MV-4-11 (cell line): ENCODE measurements around the gene TRPM7.
A peak's percentile ranks its signal among the peaks of the same experiment; 100 is the strongest.
"Not testable (repeated sequence)": the region's sequence is repeated elsewhere in the genome, so short reads cannot be mapped to it uniquely, and the experiment has no call there.

Experiments used
- DNase-seq: peaks from one replicate; lab custom pipeline; 2025; lab: John Stamatoyannopoulos, UW

Gene TRPM7, protein sequence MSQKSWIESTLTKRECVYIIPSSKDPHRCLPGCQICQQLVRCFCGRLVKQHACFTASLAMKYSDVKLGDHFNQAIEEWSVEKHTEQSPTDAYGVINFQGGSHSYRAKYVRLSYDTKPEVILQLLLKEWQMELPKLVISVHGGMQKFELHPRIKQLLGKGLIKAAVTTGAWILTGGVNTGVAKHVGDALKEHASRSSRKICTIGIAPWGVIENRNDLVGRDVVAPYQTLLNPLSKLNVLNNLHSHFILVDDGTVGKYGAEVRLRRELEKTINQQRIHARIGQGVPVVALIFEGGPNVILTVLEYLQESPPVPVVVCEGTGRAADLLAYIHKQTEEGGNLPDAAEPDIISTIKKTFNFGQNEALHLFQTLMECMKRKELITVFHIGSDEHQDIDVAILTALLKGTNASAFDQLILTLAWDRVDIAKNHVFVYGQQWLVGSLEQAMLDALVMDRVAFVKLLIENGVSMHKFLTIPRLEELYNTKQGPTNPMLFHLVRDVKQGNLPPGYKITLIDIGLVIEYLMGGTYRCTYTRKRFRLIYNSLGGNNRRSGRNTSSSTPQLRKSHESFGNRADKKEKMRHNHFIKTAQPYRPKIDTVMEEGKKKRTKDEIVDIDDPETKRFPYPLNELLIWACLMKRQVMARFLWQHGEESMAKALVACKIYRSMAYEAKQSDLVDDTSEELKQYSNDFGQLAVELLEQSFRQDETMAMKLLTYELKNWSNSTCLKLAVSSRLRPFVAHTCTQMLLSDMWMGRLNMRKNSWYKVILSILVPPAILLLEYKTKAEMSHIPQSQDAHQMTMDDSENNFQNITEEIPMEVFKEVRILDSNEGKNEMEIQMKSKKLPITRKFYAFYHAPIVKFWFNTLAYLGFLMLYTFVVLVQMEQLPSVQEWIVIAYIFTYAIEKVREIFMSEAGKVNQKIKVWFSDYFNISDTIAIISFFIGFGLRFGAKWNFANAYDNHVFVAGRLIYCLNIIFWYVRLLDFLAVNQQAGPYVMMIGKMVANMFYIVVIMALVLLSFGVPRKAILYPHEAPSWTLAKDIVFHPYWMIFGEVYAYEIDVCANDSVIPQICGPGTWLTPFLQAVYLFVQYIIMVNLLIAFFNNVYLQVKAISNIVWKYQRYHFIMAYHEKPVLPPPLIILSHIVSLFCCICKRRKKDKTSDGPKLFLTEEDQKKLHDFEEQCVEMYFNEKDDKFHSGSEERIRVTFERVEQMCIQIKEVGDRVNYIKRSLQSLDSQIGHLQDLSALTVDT (N-terminal part only)

DNA sequence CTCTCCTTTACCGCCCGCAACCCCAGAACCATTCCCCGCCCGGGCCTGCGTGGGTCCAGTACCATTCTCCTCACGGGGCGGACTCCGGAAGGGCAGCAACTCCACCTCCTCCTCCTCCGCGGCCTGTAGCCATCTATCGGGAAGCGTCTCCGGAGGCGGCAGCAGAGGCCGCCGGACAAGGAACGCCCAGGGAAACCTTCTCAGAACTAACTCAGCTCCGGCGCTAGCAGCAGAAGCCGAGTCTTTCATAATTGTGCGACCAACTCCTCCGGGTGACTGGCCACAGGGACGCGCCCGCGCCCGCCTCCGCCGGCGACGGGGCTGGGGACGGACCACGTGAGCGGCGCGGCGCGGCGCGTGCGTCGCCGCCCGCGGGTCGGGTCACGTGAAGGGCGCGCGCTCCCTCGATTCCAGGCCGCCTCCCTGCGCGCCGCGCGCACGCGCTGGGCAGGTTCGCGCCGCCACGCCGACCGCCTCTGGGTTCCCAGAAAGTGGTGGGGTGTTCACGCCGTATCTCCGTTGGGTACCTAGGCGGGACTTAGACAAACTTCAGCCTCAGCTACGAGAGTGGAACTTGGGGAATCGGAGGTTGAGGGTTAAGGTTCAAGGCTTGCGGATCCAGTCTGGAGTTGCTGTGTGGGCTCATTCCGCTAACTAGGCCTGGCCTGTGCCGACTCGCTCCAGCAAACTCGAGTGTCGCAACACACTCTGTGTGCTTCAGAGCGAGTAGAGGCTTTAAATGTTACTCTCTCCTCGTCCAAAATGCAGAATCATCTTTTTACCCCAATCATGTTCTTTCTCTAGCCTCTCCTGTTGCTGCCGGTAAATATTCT, at the start of gene TRPM7:
Gene TRPM7 (minus strand): TSS at position 329 of the 833 bp plus-strand sequence. CDS start 264 bp downstream, at position 65.
- peak; percentile 85 for DNase-seq

DNA sequence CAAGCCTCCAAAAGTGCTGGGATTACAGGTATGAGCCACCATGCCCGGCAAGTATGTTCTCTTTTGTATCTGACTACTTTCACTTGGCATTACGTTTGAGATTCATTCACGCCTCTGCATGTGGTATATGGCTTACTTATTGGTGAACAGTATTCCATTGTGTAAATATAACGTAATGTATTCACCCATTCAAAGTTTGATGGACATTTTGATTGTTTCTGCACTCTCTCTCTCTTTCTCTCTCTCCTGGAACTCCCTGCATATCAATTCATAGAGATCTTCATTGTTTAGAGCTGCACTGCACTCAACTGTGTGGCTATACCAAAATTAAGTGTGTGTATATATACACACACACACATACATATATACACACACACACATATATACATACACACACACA, 48.6 kb upstream of the TRPM7 start:
- DNase-seq = no peak

DNA sequence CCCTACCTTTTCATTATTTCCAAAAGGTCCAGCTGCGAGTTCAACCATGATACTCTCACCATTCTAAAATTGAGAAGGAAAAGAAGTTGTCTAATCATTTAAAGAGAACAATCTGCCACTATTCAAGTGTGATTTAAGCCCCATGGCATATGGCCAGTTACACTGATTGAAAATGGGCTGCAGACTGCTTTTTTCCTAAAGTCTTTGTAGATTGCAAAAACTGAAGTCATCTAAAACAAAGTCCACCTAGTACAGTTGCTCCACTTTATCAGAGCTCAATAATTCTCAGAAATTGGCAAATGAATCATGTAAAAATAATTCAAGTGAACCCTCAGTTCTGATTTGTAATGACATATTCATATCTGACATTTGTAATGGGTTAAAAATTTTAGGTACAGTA, 39.7 kb upstream of the TRPM7 start:
- no peak for DNase-seq

DNA sequence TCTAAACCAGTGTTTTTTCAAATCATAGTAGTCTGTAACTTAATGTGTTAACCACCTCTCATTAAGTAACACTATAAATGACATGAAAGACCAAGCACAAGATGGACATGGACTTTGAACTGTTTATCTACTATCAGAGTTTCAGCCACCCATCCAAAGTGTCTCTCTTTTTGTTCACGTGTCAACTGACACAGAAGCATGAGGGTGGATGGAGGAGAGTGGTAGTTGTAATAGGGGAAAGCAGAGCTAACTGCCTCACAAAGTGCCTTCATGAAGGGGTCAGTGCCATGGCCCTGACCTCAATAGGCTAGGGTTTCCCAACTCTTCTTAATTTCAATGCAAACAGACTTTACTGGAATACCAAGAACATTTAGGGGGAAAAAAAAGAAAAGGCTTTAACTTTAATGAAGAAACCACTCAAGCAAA, 32.1 kb upstream of the TRPM7 start:
- DNase-seq = no peak

DNA sequence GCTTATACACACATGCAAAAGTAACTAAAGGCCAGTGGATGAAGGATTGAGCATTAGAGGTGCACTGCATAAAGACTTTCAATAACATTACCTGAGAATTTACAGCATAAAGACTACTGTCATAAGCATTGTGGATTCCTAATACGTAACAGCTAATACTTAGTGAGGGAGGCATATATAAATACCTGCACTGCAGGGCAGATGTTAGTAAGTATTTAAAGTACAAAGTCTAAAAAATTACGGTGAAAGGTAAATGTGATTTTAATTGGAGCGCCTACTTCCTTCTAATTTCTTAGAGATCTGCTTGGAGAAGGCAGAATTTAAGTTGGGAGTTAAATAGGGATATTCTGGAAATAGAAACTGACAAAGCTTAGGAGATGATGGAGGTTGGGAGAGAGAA, 25.4 kb upstream of the TRPM7 start:
- DNase-seq = no peak

DNA sequence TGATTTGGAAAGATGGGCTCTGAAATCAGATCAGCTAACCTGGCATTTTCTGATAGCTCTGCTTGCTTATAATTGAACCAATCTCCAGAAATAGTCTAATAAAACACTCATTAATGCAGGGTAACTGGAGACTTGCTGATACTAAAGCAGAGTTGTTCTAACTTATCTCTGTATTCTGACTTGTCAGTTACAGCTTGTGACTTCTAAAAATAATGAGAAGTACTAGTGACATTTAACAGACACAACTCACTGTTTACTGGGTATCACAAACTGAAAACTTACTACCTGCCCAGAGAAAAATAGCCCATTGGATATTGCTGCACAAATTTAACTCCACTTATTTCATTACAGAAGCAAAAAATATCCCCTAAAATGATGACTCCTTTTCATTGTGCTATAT, 24.0 kb upstream of the TRPM7 start:
- DNase-seq = no peak

DNA sequence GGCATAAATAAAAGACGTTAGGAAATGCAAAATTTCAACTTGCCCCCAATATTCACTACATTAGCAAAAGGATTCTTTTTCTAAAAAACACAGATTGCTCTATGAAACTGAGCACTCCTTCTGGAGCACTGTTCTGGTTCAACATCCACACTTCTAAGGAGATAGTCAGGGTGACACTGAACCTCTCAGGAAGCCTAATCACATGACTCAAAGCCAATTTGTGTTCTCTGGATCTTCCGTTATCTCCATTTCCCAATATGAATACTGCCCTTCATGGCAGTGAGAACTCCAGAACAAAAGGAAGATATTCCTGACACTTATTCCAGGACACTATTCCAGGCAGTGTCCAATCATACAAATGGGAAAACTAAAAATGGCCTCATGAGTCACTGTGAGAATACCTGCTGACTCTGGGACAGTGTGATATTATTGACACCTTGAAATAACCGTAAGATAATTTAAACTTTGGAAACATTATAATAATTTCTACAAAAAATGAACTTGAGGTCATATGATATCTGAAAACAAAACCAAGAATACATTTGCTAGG, 21.4 kb upstream of the TRPM7 start:
- DNase-seq = no peak

DNA sequence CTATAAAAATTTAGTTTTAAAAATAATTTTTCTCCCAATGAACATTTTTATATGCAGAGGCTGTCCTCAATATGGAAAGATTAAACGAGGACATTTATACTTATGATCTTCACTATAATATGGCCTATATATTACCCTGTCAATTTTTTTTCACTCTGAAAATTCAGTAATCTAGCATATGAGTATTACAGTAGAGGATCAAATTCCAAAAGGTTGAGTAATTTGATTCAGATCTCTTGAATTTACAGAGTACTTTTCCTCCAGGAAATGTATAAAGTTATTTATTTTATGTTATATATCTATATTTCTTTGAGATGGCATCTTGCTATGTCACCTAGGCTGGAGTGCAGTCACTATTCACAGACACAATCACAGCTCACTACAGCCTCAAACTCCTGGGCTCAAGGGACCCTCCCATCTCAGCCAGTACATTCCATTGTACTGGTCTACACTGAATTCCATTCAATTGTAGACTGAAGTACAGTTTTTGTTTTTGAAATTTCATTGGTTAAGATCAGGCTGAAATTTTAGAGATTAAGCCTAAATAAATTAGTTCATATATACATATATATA, 16.3 kb upstream of the TRPM7 start:
- DNase-seq = no peak

DNA sequence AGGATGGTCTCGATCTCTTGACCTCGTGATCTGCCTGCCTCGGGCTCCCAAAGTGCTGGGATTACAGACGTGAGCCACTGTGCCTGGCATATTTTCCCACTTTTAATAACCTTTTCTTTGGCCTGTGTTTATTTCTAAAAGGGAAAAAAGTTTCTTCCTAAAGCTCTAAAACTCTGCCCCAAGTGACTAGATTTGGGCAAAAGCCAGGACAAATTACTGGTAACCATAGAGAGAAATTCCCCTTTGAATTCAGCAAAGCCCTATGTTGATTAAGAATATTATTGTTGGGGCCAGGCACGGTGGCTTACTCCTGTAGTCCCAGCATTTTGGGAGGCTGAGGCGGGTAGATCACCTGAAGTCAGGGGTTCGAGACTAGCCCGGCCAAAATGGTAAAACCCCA, 11.5 kb upstream of the TRPM7 start:
- DNase-seq = no peak

DNA sequence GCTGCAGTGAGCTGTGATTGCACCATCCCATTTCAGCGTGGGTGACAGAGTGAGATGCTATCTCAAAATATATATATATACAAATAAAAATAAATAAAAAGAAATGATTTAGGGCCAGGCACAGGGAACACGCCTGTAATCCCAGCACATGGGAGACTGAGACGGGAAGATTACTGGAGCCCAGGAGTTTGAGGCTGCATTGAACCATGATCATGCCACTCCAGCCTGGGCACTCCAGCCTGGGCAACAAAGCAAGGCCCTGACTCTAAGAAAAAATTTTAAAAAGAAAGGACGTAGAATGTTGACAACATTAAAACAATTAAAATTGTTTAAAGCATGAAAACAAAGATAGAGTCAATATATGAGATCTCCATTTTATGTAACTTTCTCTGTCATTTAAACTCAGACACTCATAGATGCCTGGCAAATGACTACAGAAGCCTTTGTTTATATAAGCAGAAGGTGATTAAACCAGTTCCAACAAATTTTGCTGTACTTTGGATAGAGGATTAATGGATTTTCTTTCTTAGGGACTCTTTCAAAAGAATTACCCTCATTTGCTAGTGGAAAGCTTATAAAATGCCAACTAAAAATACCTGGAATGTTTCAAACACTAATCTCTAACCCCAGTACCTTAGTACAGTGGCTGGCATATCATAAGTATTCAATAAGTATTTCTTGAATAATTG, 10.7 kb upstream of the TRPM7 start:
- no peak for DNase-seq

DNA sequence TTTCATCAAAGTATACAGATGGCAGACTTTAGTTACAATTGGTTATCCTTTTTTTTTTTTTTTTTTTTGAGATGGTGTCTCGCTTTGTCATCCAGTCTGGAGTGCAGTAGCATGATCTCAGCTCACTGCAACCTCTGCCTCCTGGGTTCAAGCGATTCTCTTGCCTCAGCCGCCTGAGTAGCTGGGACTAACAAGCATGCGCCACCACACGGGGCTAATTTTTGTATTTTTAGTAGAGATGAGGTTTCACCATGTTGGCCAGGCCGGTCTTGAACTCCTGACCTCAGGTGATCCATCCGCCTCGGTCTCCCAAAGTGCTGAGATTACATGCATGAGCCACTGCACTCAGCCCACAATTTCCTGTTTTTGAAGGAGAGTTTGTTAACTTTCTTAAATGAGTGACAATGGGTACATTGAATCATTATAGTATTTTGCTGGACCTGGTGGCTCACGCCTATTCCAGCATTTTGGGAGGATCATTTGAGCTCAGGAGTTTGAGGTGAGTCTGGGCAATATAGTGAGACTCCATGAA, 8.1 kb upstream of the TRPM7 start:
- DNase-seq = not testable (repeated sequence)

DNA sequence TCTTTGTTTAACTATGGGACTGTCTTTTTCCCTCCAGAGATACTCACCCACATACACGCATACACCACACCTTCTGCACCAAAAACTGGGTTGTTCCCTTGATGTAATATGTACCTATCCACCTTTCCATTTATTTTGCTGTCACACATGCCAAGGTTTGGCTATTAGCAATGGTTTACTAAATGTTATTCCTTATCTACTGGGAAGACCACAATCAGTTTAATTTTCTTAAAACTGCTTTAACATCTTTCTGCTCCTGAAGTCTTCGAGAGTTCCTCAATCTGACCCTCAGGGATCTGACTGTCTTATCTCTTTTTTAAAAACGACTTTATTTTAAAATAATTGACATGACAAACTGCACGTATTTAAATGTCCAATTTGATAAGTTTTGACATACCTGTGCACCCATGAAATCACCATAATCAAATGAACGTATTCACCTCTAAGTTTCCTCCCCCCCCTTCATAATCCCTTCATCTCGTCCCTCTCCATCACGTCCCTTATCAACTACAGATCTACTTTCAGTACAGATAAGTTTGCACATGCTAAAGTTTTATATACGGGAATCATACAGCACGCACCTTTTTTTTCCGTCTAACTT, 805 bp upstream of the TRPM7 start:
- DNase-seq = no peak

DNA sequence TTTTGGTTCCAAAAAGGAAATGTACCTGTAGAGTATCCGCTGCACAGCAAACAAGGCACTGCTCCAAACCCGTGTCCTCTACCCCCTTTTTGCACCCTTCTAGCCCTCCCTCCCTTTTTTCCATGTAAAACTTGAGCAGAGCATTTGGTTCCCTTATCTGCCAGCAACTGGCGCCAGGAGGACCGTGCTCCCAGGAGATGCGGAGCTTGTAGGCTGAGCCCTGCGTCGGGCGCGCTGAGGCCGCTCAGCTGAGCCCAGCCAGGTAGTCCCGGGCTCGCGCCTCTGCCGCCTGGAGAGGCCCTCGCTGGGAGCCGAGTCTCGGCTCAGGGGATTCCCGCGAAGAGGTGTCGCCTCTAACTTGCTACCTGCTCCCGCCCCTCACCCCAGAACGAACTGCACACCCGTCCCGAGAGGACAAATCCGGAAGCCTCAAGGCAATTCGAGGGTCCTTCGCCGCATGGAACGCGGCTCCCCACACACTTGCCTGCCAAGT, 575 bp downstream of the TRPM7 start:
- DNase-seq = peak; percentile 35

DNA sequence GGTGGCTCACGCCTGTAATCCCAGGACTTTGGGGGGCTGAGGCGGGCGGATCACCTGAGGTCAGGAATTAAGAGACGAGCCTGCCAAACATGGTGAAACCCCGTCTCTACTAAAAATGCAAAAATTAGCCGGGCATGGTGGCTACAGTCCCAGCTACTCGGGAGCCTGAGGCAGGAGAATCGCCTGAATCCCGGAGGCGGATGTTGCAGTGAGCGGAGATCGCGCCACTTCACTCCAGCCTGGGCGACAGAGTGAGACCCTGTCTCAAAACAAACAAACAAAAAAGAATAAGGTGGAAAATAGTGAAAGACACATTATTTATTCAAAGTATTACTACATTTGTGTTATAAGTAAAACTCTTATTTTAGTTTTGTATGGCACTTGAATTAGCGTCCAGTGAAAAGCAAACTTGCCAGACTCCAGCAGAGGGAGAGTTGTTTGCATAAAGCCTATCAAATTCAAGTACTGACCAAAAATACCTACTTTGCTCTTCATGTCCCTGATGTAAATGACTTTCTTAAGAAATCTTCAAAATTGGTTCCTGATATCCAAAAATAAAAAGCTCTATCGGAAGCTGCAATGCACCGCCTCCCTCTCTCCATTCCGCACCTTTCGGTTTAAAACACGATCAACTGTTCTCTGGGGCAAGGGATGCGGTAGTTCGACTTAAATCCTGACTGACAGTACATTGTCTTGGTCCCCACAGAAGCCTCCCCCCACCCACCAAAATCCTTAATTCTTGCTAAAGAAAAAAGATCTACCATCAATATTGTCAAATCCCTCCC, 1.2 kb downstream of the TRPM7 start:
- DNase-seq = no peak

DNA sequence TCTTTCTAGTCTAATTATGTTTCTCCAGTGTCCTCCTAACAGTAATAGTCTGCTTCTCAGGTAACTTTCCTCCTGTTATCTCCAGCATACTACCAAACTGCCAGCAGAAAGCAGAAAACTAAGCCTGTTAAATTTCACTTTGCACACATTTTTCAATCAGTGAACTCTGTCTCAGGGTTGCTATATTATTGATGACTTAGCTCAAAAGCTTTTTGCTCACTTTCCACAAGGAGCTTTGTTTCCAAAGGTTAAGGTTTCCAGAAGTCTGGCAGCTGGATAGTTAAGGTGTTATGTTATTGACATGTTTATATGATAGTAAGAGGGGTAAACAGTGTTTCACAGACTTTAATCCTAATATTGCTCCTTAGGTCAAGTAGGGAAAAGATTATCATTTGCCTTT, 5.1 kb downstream of the TRPM7 start:
- no peak for DNase-seq

DNA sequence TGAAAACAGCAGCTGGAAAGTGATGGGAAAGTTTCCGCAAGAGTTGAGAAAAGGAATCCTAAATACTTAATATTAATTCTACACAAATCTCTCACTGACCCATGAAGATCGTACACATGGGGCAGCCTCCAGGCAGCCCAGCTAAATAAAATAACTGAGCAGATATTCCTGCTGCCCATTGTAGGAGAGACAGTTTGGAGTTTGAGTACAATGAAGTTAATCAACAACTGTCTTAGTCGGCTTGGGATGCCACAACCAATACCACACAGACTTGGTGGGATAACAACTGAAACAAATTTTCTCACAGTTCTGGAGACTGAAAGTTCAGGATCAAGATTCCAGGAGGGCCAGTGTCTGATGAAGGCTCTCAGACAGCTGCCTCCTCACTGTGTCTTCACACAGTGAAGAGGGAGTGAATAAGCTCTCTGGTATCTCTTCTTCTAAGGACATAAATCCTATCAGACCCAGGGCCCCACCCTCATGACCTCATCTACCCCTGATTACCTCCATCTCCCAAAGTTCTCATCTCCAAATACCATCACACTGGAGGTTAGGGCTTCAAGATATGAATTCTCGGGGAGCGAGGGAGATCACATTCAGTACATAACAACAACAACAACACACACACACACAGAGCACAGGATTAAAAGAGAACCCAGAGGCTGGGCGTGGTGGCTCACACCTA, 9.7 kb downstream of the TRPM7 start:
- DNase-seq = no peak

DNA sequence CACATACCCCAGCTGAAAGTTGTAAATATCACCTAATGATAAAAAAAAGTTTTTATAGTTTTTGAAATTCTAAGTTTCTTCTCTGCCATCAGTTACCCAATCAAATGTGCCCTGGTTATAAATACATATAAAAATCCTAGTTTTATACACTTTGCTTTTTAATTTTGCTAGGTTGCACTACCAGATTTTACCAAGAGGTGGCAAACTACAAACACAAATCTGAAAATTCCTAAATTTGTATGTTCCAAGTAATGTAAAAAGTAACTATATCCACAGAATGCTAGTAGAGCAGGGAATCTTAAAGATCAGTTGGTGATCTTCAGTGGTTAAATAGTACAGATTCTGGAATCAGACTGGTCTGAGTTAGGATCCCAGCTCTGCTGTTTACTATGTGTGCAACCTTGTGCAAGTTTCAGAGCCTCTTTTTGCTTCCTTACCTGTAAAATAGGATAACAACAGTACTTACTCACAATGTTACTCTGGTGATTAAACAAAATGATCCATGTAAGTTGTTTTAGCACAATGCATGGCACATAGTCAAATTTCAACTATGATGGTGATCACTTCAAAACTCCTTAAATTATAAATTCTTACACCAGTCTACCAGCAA, 11.0 kb downstream of the TRPM7 start:
- peak; percentile 2 for DNase-seq
